ENCODE measurements around the gene SP7. TPM values are rescaled to one million over a fixed set of nuclear protein-coding genes. Genes with fewer than 3 reads are reported as not detected.

The SP7 gene
- total RNA-seq, 4 donors from 2014 or later, result 0.21 TPM; not detected in 3

- peaks cover 0 to 35% (median 4%) of the 10 kb centered on the region in 3 donors for H3K36me3 ChIP-seq
- H3K9me3 ChIP-seq, result no peaks in the 10 kb centered on the region
- H3K4me3 ChIP-seq, result peak overlapping the region; percentile 56 to 83 (median 66)
- H3K4me1 ChIP-seq, result peaks cover 0 to 38% (median 27%) of the 10 kb centered on the region in 4 donors
- TF ChIP-seq EP300 (IDR thresholded peaks at IDR 0.05) (no peak), POLR2A (IDR thresholded peaks at IDR 0.05) (no peak), CTCF (IDR thresholded peaks at IDR 0.05) (no peak)
- WGBS, 2 donors, result 33% methylated on average over 10 of the region's 10 CpGs
- peak overlapping the region; percentile 77 to 95 (median 83) for H3K27ac ChIP-seq
- no peak for DNase-seq (ENCODE audit: low spot score in 2 of 2)
- no peaks in the 10 kb centered on the region for H3K27me3 ChIP-seq
These were observed 15.6 kb downstream of the SP7 start for GRCh38 chr12:53320352-53321195.

- WGBS, 2 donors, result 63 to 93% methylated on average over 2 to 3 of the region's 3 CpGs
- no peaks in the 10 kb centered on the region for H3K27me3 ChIP-seq
These were observed 22.2 kb downstream of the SP7 start for GRCh38 chr12:53313996-53314395.

GRCh38 chr12:53308276-53308675 lies 27.9 kb downstream of the SP7 start:
- no peaks in the 10 kb centered on the region for H3K27me3 ChIP-seq
- H3K27ac ChIP-seq, result no peak overlapping the region
- 72 to 74% methylated on average over 4 of the region's 4 CpGs for whole genome bisulfite sequencing, 2 donors
- no peak for DNase-seq (ENCODE audit: low spot score in 2 of 2)
- H3K4me1 ChIP-seq, result peaks cover 0 to 4% (median 0%) of the 10 kb centered on the region in 4 donors
- no peak for TF ChIP-seq POLR2A (IDR thresholded peaks at IDR 0.05)
- no peak for TF ChIP-seq CTCF (IDR thresholded peaks at IDR 0.05)
- no peak for TF ChIP-seq EP300 (IDR thresholded peaks at IDR 0.05)
- H3K9me3 ChIP-seq, result no peaks in the 10 kb centered on the region
- H3K4me3 ChIP-seq, result no peak overlapping the region
- peaks cover 2 to 90% (median 31%) of the 10 kb centered on the region in 3 donors for H3K36me3 ChIP-seq

More at GRCh38 chr12:53313996-53314395, 22.2 kb downstream of the SP7 start:
- H3K36me3 ChIP-seq, result peaks cover 0 to 87% (median 18%) of the 10 kb centered on the region in 3 donors
- TF ChIP-seq POLR2A (IDR thresholded peaks at IDR 0.05), result no peak
- no peak overlapping the region for H3K27ac ChIP-seq
- H3K4me3 ChIP-seq, result no peak overlapping the region
- H3K9me3 ChIP-seq, result no peaks in the 10 kb centered on the region
- H3K4me1 ChIP-seq, result no peaks in the 10 kb centered on the region
- DNase-seq (ENCODE audit: low spot score in 2 of 2), result no peak

GRCh38 chr12:53306826-53307225 lies 29.3 kb downstream of the SP7 start:
- WGBS, 2 donors, result 90 to 95% methylated on average over 7 to 10 of the region's 10 CpGs
- Histone ChIP-seq H3K27me3 (no peaks in the 10 kb centered on the region), H3K4me1 (peaks cover 0 to 18% (median 0%) of the 10 kb centered on the region in 4 donors), H3K9me3 (no peaks in the 10 kb centered on the region), H3K4me3 (no peak overlapping the region), H3K27ac (no peak overlapping the region), H3K36me3 (peaks cover 2 to 97% (median 31%) of the 10 kb centered on the region in 3 donors)
- no peak for TF ChIP-seq POLR2A (IDR thresholded peaks at IDR 0.05)
- DNase-seq (ENCODE audit: low spot score in 2 of 2), result no peak

- 78 to 94% methylated on average over 3 to 5 of the region's 5 CpGs for WGBS, 2 donors
- TF ChIP-seq CTCF (IDR thresholded peaks at IDR 0.05) (no peak), EP300 (IDR thresholded peaks at IDR 0.05) (no peak), POLR2A (IDR thresholded peaks at IDR 0.05) (no peak)
These were observed 33.3 kb downstream of the SP7 start for GRCh38 chr12:53302903-53303302.

GRCh38 chr12:53300187-53300586 lies 36.0 kb downstream of the SP7 start:
- Histone ChIP-seq H3K27ac (peak overlapping the region in 3 of 4 donors; percentile 66 to 75 (median 71)), H3K36me3 (peaks cover 0 to 56% (median 7%) of the 10 kb centered on the region in 3 donors), H3K4me3 (peak overlapping the region; percentile 51 to 76 (median 63)), H3K9me3 (no peaks in the 10 kb centered on the region), H3K4me1 (peaks cover 0 to 70% (median 37%) of the 10 kb centered on the region in 4 donors), H3K27me3 (no peaks in the 10 kb centered on the region)
- no peak for DNase-seq (ENCODE audit: low spot score in 2 of 2)
- TF ChIP-seq CTCF (IDR thresholded peaks at IDR 0.05) (no peak), EP300 (IDR thresholded peaks at IDR 0.05) (no peak), POLR2A (IDR thresholded peaks at IDR 0.05) (no peak)
- 2 to 3% methylated on average over 12 of the region's 12 CpGs for WGBS, 2 donors

More at GRCh38 chr12:53302903-53303302, 33.3 kb downstream of the SP7 start:
- H3K27me3 ChIP-seq, result no peaks in the 10 kb centered on the region
- H3K27ac ChIP-seq, result no peak overlapping the region
- H3K4me1 ChIP-seq, result peaks cover 0 to 49% (median 21%) of the 10 kb centered on the region in 4 donors
- H3K36me3 ChIP-seq, result peaks cover 0 to 72% (median 25%) of the 10 kb centered on the region in 3 donors
- no peak overlapping the region for H3K4me3 ChIP-seq
- H3K9me3 ChIP-seq, result no peaks in the 10 kb centered on the region
- no peak for DNase-seq (ENCODE audit: low spot score in 2 of 2)

Data from tibial nerve (tissue), 4 donors.